Karpas-422 (cell line): ENCODE measurements around the gene ZNF346. TPM values are rescaled to one million over a fixed set of nuclear protein-coding genes. Genes with fewer than 3 reads are reported as not detected.

Experiments
- DNase-seq: peaks from one replicate; pipeline ENCODE4 v3.0.0-alpha.2; 2015
- H2AFZ ChIP-seq: fragments of 200-600 bp; sonication (generic); 2 replicates; pipeline ENCODE4 v1.6.1; 2014; ENCODE audit warnings: antibody characterized with exemption, low read length, mixed read lengths
- H3K27ac ChIP-seq: fragments of 200-600 bp; sonication (generic); 2 replicates; pipeline ENCODE4 v1.5.1; 2014; ENCODE audit warnings: mild to moderate bottlenecking, low read length, moderate library complexity
- H3K27me3 ChIP-seq: fragments of 200-600 bp; sonication (generic); 2 replicates; pipeline ENCODE4 v1.6.1; 2014; ENCODE audit warnings: low read length, mixed read lengths
- H3K36me3 ChIP-seq: fragments of 200-600 bp; sonication (generic); 2 replicates; pipeline ENCODE4 v1.6.1; 2014; ENCODE audit warnings: low read length, mixed read lengths; ENCODE audit not compliant: insufficient read depth
- H3K4me1 ChIP-seq: fragments of 200-600 bp; sonication (generic); 2 replicates; pipeline ENCODE4 v1.6.1; 2014; ENCODE audit warnings: mild to moderate bottlenecking, low read length, mixed read lengths
- H3K4me2 ChIP-seq: fragments of 200-600 bp; sonication (generic); 2 replicates; pipeline ENCODE4 v1.6.1; 2014; ENCODE audit warnings: low read length, low read depth, mild to moderate bottlenecking; ENCODE audit not compliant: poor library complexity, severe bottlenecking
- H3K4me3 ChIP-seq: fragments of 200-600 bp; sonication (generic); 2 replicates; pipeline ENCODE4 v1.5.1; 2014; ENCODE audit warnings: mild to moderate bottlenecking, antibody characterized with exemption, low read length, mixed read lengths
- H3K79me2 ChIP-seq: fragments of 200-600 bp; sonication (generic); 2 replicates; pipeline ENCODE4 v1.6.1; 2014; ENCODE audit warnings: mild to moderate bottlenecking, low read length, mixed read lengths
- H3K9ac ChIP-seq: fragments of 200-600 bp; sonication (generic); 2 replicates; pipeline ENCODE4 v1.6.0; 2014; ENCODE audit warnings: low read length
- H3K9me2 ChIP-seq: fragments of 200-600 bp; sonication (generic), shearing (Covaris generic); replicated peaks from 2 replicates; pipeline ENCODE4 v1.6.0; 2014; ENCODE audit warnings: mild to moderate bottlenecking, low read length, moderate library complexity; ENCODE audit not compliant: insufficient read depth
- H3K9me3 ChIP-seq: fragments of 300-700, 200-600 bp; sonication (generic); 2 replicates; pipeline ENCODE4 v1.6.1; 2014; ENCODE audit warnings: low read length, mixed read lengths
- H4K20me1 ChIP-seq: fragments of 200-600 bp; sonication (generic); 2 replicates; pipeline ENCODE4 v1.6.1; 2014; ENCODE audit warnings: mild to moderate bottlenecking, antibody characterized with exemption, low read length, low read depth; ENCODE audit not compliant: insufficient read depth
- total RNA-seq: library from RNA; depleted of rRNA; stranded (reverse); fragments of >200 nt; shearing (Covaris generic); gene quantifications from 2 replicates; pipeline ENCODE4 v1.2.3, GENCODE V29; 2014; ENCODE audit warnings: low replicate concordance

ZNF346 gene
- total RNA-seq, 1 experiment from 2014 or later = 35.5 TPM

GRCh38 chr5:177064500-177065277, 42.2 kb downstream of the ZNF346 start:
- Histone ChIP-seq H3K9ac (no peak overlapping the region), H3K9me2 (no peaks in the 10 kb centered on the region), H2AFZ (no peak overlapping the region), H3K36me3 (peaks cover 8% of the 10 kb centered on the region), H3K27ac (no peak overlapping the region), H3K4me1 (peaks cover 19% of the 10 kb centered on the region), H4K20me1 (no peaks in the 10 kb centered on the region), H3K79me2 (no peaks in the 10 kb centered on the region), H3K27me3 (no peaks in the 10 kb centered on the region), H3K4me2 (no peak overlapping the region), H3K4me3 (no peak overlapping the region), H3K9me3 (no peaks in the 10 kb centered on the region)
- DNase-seq = no peak

GRCh38 chr5:177065491-177065890, 43.0 kb downstream of the ZNF346 start:
- no peaks in the 10 kb centered on the region for H3K9me2 ChIP-seq
- peak overlapping the region; percentile 31 for H3K27ac ChIP-seq
- H3K4me3 ChIP-seq = no peak overlapping the region
- DNase-seq = no peak
- H3K79me2 ChIP-seq = no peaks in the 10 kb centered on the region
- H3K27me3 ChIP-seq = no peaks in the 10 kb centered on the region
- no peak overlapping the region for H2AFZ ChIP-seq
- peaks cover 27% of the 10 kb centered on the region for H3K4me1 ChIP-seq
- no peaks in the 10 kb centered on the region for H4K20me1 ChIP-seq
- no peak overlapping the region for H3K9ac ChIP-seq
- peaks cover 6% of the 10 kb centered on the region for H3K36me3 ChIP-seq
- no peaks in the 10 kb centered on the region for H3K9me3 ChIP-seq
- no peak overlapping the region for H3K4me2 ChIP-seq

GRCh38 chr5:177066224-177066623, 43.7 kb downstream of the ZNF346 start:
- H3K9ac ChIP-seq = no peak overlapping the region
- H3K9me3 ChIP-seq = no peaks in the 10 kb centered on the region
- H2AFZ ChIP-seq = no peak overlapping the region
- no peak overlapping the region for H3K4me3 ChIP-seq
- no peak for DNase-seq
- H3K27me3 ChIP-seq = no peaks in the 10 kb centered on the region
- peaks cover 34% of the 10 kb centered on the region for H3K4me1 ChIP-seq
- H3K4me2 ChIP-seq = no peak overlapping the region
- H3K36me3 ChIP-seq = peaks cover 6% of the 10 kb centered on the region
- no peaks in the 10 kb centered on the region for H3K79me2 ChIP-seq
- no peaks in the 10 kb centered on the region for H3K9me2 ChIP-seq
- H4K20me1 ChIP-seq = no peaks in the 10 kb centered on the region
- peak overlapping the region; percentile 56 for H3K27ac ChIP-seq

GRCh38 chr5:177067503-177067902, 45.0 kb downstream of the ZNF346 start:
- Histone ChIP-seq H3K9ac (no peak overlapping the region), H3K4me2 (no peak overlapping the region), H3K9me3 (no peaks in the 10 kb centered on the region), H3K79me2 (no peaks in the 10 kb centered on the region), H3K27me3 (no peaks in the 10 kb centered on the region), H3K4me1 (peaks cover 46% of the 10 kb centered on the region), H3K27ac (peak overlapping the region; percentile 9), H3K9me2 (no peaks in the 10 kb centered on the region), H2AFZ (no peak overlapping the region), H3K4me3 (no peak overlapping the region), H4K20me1 (no peaks in the 10 kb centered on the region), H3K36me3 (peaks cover 6% of the 10 kb centered on the region)
- no peak for DNase-seq

GRCh38 chr5:177070536-177071191, 48.2 kb downstream of the ZNF346 start:
- Histone ChIP-seq H2AFZ (no peak overlapping the region), H3K36me3 (no peaks in the 10 kb centered on the region), H3K79me2 (no peaks in the 10 kb centered on the region), H3K27me3 (no peaks in the 10 kb centered on the region), H3K4me1 (peaks cover 36% of the 10 kb centered on the region), H3K9ac (peak overlapping the region; percentile 31), H3K4me3 (peak overlapping the region; percentile 32; the same call in 1 of the 2 replicates), H3K9me2 (no peaks in the 10 kb centered on the region), H3K27ac (peak overlapping the region; percentile 92), H3K4me2 (peak overlapping the region; percentile 66), H4K20me1 (no peaks in the 10 kb centered on the region), H3K9me3 (no peaks in the 10 kb centered on the region)
- DNase-seq = peak; percentile 89

GRCh38 chr5:177071666-177072385, 49.3 kb downstream of the ZNF346 start:
- no peak overlapping the region for H2AFZ ChIP-seq
- H3K79me2 ChIP-seq = no peaks in the 10 kb centered on the region
- H3K4me1 ChIP-seq = peaks cover 31% of the 10 kb centered on the region
- H3K36me3 ChIP-seq = no peaks in the 10 kb centered on the region
- no peaks in the 10 kb centered on the region for H3K9me3 ChIP-seq
- DNase-seq = peak; percentile 97
- peak overlapping the region; percentile 46; the same call in 1 of the 2 replicates for H3K4me3 ChIP-seq
- H3K9ac ChIP-seq = peak overlapping the region; percentile 51; the same call in 1 of the 2 replicates
- H3K27ac ChIP-seq = peak overlapping the region; percentile 92
- H4K20me1 ChIP-seq = no peaks in the 10 kb centered on the region
- no peaks in the 10 kb centered on the region for H3K27me3 ChIP-seq
- peak overlapping the region; percentile 66 for H3K4me2 ChIP-seq
- no peaks in the 10 kb centered on the region for H3K9me2 ChIP-seq

- Histone ChIP-seq H3K36me3 (no peaks in the 10 kb centered on the region), H3K4me3 (no peak overlapping the region)
Measured at GRCh38 chr5:177077335-177077734, 54.8 kb downstream of the ZNF346 start.

GRCh38 chr5:177079606-177080005, 57.1 kb downstream of the ZNF346 start:
- Histone ChIP-seq H2AFZ (no peak overlapping the region), H3K9me3 (no peaks in the 10 kb centered on the region), H3K9me2 (no peaks in the 10 kb centered on the region), H3K4me1 (no peaks in the 10 kb centered on the region), H3K9ac (no peak overlapping the region), H3K79me2 (no peaks in the 10 kb centered on the region), H3K4me2 (no peak overlapping the region), H3K36me3 (no peaks in the 10 kb centered on the region), H3K27me3 (no peaks in the 10 kb centered on the region), H3K27ac (no peak overlapping the region), H4K20me1 (no peaks in the 10 kb centered on the region), H3K4me3 (no peak overlapping the region)
- no peak for DNase-seq

More at GRCh38 chr5:177077335-177077734, 54.8 kb downstream of the ZNF346 start:
- Histone ChIP-seq H3K79me2 (no peaks in the 10 kb centered on the region), H3K4me2 (no peak overlapping the region), H3K9me2 (no peaks in the 10 kb centered on the region), H4K20me1 (no peaks in the 10 kb centered on the region), H3K9me3 (no peaks in the 10 kb centered on the region), H3K9ac (no peak overlapping the region), H2AFZ (no peak overlapping the region), H3K27ac (no peak overlapping the region), H3K4me1 (peaks cover under 1% of the 10 kb centered on the region), H3K27me3 (no peaks in the 10 kb centered on the region)
- DNase-seq = no peak
